HG02943 (cell line): Measurements from ENCODE around the gene RFT1.
"Not testable (repeated sequence)": the region's sequence is repeated elsewhere in the genome, so short reads cannot be mapped to it uniquely, and the experiment has no call there.

Experiments used
- ATAC-seq: cut with Tn5 transposase; IDR thresholded peaks from one replicate; pipeline ENCODE4 v1.9.1; 2021; ENCODE audit warnings: mild to moderate bottlenecking, low read depth, moderate library complexity; ENCODE audit not compliant: unreplicated experiment

Gene RFT1

DNA sequence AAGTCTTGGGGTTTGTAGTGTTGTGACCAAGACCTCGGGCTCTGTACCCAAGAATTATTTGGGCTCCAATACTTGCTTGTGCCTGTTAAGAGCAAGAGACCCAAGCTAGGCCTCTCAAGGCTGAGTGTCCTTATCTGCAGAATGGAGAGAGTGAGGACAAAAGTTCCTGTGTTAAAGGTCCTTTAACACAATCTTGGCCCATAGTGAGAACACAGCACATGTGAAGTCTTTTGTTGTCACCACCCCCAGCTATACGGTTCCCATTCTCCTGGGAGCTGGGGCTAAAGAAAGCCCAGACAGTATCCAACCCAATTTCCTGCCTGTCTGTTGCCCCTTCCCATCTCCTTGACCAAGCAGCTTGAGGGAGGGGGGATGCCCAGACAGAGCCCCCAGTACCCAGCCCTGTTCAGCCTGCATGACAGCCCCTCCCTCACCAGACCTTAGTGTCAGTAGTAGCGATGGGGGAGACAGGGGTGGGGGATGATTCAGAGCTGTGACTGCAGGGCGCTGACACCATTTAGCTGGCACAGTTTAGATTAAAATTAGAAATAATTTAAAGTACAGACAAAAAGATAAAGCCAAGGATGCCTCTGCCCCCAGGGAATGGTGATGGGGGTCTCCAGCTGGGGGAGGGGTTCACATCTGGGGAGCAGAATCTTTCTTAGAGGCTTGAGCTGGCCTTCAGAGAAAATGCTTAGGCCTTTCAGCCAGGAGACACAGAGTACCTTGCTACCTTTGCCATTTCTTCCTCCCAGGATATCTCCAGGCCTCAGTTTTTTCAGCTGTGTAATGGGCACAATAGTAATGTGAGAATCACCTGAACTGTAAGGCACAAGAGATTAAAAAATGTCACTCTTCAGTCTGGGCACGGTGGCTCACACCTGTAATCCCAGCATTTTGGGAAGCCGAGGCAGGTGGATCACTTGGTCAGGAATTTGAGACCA lies 33.5 kb upstream of the RFT1 start:
- ATAC-seq, result no peak

DNA sequence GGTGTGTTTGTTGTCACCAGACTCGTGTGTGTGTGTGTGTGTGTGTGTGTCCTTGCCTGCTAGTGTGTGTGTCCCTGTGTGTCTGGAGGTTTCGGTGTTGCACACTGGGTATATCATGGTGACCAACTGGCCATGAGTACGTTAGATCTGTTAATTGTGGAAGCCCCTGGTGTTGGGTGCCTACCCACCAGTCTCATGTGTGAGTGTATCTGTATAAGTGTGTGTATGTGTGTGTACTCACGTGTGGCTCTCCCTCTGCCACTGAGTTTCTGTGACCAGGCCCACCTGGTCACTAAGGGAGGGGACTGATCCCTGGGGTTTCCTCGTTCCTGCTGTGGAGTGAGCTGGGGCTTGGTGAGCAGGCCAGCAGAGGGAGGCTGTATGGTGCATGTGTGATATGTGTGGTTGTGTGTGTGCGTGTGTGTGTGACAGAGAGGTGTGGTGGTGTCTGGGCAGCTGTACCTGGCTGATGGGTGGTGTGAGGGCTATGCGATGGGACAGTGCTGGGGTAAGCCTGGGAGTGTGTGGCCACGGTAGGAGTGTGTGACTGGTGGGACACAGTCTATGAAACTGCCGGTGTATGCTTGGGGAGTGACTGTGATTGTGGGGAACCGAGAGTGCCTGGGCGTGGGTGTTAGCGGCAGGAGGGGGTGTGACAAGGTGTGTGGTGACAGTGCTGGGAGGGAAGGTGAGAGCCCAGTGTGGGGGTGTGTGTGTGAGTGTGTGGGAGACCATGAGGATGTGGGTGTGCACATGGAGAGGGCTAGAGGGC lies 32.6 kb upstream of the RFT1 start:
- no peak for ATAC-seq

DNA sequence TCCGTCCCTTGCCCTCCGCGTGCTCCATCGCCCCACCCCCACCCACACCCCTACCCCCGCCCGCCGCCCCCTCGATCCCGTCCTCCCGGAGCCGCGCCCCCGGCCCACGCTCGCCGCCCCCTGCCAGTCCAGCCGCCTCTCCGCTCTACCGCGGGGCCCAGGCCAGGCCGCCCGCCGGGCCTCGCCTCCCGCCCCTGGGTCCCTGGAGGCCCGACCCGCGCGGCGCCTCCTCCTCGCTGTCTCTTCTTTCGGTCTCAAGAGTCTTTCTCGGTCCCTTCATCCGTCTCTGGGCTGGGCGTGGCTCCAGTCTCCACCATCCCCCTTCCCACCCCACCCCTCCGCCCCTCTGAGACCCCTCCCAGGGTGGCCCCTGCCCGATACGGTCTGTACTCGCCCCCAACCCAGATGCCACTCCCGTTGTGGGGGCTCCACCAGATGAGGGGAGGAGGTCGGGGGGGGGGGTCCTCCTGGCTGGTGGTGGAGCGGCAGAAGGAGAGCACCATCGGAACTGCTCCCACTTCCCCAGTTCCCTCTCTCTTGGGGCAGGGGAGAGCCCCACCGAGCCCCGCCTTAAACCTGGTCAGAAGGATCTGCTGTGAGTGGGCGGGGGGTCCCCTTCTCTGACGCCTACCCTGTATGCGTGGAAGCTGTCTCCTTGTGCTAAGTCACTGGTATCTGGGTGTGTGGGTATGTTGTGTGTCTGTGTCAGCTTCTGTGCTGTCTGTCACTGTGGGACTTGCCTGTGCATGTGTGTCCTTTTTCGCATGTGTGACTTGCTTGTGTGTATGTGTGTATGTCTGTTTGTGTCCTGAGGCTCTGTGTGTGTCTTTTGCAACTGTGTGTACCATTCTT lies 31.8 kb upstream of the RFT1 start:
- no peak for ATAC-seq

DNA sequence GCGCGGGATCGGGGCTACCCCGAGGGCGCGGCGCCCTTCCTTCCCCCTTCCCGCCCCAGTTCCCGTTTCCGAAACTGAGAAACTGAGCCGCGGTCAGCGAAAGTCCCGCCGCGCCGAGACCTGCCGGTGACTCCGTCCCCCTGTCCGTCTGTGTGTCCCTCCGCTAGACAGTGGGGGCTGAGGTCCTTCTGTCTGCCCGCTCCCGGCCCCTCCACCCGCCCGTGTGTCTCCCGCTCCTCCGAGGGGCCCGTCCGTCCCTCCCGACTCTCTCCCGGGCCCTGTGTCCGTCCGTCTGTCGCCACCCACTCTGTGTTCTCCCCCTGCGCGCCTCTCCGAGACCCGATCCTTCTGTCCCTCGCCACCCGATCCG lies 31.2 kb upstream of the RFT1 start:
- peak; percentile 8 for ATAC-seq

DNA sequence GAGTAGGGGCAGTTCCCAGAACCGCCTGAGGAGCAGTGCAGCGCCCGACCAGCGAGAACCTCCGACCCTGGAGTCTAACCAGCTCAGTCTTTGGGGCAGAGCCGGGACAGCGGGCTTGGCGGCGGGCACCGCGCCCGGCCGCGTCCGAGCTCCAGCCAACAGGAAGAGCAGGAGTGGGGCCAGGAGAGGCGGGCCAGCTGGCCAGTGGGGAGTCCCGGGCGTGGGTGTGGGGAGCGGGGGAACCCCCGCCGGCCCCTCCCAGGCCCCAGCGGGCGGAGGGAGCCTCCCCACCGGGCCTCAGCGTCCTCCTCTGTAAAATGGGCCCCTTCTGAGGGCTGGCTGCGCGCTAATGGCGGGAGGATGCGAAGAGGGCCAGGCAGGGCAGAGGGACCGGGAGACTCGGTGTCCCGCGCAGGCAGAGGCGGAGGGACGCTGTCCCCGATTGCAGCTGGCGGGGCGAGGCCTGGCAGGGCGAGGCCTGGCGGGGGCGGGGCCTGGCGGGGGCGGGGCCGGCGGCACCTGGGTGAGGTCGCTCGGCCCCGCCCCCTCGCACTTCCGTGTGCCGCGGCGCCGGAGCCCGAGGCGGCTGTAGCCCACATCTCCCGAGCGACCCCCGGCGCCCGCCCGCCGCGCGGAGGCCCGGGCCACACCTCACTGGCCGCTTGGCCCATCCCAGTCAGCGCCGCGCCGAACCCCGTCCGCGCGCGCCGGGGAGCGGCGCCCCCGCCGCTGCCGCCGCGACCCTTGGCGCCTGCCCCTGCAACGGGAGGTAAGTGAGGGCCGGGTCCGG lies 30.6 kb upstream of the RFT1 start, which contains the start of gene PRKCD:
PRKCD (plus strand) TSS at position 550 of the 790 bp plus-strand sequence. CDS start 17,214 bp downstream, outside the sequence.
- ATAC-seq, result peak; percentile 51

DNA sequence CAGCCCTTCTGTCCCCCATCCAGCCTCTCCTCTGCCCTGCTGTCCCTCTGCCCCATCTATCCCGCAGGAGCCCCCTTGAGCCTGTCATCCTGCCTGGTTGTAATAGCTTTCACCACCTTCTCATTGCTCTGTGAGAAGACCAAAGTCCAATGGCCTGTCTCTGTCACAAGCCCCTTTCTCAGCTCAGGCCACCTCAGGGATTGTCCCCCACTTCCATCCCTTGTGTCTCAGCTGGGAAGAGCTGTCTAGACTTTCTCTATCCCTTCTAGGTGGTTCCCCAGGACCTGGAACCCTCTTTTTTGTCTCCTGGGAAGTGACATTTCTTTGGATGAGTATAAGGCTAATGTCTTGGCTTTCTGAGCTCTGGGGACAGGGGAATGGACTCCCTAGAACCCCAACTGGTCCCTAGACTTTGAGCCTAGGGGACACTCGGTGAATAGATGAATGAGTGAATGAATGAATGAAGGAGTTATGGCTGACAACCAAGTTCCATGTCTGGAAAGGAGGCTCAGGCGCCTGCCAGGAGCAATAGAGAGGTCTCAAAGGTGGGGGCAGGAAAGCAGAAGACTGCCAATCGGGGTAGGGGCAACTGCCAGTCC lies 29.9 kb upstream of the RFT1 start:
- ATAC-seq, result no peak

DNA sequence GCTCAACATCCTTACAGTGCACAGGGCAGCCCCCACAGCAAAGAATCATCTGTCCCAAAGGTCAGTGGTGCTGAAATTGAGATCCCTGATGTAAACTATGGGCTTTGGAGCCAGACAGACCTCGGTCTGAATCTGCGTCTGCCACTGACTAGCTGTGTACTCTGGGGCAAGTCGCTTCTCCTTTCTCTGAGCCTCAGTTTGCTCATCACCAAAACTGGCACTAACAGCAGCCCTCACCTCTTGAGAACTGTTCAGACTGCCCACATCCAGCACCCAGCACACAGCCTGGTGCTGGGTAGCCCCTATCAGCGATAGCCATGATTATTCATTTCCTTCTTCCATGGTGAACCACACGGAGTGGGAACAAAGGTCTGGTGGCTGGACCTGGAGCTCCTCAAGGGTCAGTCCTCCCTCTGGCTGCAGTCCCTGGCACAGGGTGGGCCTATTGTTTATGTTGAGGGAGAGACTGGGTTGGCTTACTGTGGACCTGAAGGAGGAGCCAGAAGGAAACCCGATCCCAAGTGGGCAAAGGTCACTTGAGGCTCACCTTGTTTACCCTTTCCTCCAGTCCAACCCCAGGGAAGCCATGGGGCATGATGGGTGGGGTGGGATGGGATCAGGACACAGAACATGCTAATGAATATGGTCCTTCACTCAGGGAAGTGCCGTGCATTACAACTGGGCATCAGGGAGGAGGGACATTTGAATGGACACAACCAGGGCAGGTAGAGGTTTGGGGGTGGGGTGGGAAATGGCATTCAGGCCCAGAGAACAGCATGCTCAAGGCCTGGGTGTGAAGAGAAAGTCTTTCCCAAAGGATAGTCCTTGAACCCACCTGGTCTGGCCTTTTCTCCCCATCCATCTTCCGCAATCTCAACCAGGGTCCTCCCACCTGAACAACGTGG lies 29.2 kb upstream of the RFT1 start:
- ATAC-seq, result no peak

DNA sequence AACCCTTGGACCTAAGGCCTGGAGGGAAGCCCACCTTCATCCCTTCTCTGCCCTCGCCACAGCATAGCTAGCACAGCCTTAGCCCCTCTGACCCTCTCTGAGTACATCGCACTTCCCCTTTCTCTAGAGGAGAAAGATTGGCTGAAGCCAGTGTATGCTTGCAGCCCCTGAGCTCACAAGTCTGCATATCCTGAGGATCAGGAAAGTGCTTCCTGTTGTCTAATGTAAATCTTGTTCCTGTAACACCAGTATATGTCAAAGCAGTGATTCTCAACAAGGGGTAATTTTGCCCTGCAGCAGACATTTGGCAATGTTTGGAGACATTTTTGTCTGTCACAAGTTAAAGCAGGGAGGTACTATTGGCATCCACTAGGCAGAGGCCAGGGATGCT lies 28.5 kb upstream of the RFT1 start:
- no peak for ATAC-seq

DNA sequence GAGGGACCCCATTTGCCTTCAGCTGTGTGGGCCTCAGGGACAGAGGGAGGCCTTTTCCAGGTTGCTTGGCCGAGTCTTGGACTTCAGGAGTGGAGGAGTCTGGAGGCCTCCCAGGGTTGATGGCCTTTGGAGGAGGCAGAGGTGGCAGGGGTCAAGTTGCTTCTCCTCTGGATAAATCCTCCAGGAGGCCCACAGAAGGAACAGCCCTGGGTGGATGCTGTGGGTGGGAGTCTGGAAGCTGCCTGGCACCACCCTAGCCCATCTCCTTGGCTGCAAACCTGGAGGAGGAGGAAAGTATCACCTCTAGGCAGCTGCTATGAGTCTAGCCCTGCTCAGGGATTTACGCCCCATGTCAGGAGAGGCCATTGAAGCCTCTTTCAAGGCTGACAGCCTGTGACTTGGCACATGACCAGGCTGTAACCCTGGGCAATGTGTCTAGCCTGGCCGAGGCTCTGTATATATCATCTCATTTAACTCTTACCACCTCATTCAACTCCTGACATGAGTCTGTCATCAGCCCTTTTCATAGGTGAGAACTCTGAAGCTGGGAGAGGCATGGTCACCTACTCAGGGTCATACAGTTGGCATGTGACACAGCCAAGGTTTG lies 27.8 kb upstream of the RFT1 start:
- no peak for ATAC-seq

DNA sequence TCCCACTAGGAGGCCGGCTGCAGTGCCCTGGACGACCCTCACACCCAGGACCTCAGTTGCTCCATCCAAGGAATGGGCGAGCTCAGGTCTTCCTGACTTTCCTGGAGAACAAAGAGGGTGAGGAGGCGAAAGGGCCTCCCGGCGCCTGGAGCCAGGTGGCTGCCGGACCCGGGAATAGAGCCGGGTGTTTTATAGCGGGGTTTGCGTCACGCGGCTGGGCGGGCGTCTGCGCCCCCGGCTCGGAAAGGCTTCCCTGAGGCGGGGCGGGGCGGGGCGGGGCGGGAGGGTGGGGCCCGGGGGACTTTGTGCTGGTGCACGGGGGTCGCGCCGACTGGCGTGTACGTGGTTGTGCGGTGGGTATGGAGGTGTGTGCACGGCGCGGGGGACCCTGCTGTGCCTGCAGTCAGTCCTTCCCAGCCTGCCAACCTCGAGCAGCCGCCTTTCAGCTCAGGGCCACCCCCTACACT lies 26.2 kb upstream of the RFT1 start:
- ATAC-seq, result no peak

DNA sequence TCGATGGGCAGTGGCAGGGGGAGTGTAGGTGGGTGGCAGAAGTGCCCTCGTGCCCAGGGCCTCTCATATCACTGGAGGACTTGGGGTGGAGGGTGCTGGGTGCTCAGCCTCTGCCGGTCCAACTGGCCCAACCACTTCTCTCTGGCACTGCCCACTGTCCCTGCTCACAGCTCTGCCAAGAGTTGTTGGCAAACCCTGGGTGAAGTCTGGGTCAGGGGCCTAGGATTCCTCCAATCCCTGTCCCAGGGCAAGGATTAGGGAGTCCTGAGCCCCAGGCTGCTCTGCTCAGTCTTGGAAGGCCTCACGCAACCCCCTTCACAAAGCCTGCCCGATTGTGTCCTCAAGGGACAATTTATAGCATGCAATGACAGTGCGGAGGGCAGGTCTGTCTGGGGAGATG lies 25.5 kb upstream of the RFT1 start:
- ATAC-seq, result no peak

DNA sequence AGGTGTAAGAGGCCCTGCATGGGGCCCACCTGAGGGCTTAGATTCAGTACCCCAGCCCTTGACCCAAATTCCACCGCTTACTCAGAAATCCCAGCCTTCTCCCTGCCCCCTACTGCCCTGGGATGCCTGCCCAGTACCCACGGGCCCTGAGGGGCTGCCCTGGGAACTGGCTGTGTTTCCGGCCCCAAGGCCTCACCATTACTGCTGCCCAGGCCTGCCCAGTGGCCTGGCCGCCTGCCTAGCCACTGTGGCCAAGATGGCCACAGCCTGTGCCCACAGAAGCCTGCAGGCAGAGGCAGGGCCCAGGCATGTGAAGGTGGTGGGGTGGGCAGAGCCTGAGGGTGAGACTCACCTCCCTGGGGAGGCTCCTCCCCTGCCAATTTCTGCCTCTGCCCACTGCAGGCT lies 24.6 kb upstream of the RFT1 start:
- no peak for ATAC-seq

DNA sequence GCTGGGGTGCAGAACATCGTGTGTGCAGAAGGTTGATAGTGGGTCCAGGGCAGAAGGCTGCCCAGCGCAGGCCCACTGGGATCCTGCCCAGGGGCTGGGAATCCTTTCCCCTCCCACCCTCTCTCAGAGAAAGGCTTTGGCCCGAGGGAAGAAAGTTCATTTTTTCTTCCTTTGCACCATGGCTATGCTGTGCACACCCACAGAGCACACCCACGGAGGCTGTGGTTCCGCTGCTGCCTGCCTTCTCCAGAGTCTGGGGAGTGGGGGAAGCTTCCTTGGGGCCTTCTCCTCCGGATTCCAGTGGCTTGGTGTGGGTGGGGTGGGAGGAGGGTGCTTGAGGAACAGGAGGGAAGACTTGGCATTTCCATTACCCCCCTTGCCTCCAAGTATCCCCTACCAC lies 23.7 kb upstream of the RFT1 start:
- ATAC-seq, result no peak

DNA sequence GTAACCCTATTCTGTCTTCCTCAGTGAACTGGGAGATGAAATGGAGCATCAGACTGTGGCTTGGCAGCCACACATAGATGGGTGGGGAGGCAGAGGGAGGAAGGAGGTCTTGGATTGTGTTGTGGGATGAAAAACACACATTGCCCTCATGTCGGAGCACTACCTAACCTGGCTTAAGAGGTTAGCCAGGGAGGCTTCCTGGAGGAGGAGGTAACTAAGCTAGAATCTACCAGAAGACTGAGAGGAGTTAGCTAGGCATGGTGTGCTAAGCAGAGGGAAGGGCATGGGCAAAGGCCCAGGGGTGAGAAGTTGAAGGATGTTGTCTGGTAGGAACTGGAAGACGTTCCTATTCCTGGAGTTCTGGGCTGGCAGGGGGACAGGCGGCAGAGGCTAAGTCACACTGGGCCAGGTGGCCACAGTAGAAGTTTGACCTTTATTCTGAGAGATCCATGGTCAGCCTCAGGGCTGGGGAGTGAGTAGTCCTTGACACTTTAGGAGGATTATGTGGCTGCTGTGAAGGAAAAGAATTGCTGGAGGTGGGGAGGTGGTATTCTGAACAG lies 23.1 kb upstream of the RFT1 start:
- no peak for ATAC-seq

DNA sequence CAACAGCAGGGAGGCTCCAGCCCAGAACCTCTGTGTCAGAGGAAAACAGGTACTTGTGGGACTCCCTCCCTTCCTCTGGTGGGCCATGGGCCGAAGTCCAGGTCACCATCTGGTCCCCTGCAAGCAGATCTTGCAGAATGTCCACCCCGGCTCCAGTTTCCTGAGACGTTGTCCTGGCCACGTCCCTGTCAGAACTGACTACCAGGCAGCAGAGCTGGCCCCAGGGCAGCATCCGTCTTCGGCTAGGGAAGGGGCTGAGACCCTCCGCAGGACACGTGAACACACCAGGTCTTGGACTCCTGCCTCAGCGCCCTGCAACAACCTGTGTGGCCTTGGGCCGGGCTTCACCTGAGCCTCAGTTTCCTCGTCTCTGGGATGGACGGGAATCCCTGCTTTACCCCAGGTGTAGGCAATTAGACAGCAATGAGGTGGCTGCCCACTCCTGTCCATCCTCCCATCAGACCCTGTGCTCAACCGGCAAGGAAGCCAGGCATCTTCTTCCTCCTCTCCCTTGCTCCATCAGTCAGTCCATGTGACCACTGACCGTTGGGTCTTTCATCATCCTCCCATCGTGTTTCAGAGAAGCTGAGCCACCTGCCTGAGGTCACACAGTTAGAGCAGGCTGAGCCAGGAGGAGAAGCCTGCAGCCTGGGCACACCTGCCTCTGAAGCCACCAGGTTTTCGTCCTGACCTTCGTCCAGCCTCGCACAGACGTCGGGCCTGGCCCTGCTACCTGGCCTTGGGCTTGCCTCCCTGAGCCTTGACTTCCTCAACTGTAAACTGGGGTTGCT lies 21.8 kb upstream of the RFT1 start:
- no peak for ATAC-seq

DNA sequence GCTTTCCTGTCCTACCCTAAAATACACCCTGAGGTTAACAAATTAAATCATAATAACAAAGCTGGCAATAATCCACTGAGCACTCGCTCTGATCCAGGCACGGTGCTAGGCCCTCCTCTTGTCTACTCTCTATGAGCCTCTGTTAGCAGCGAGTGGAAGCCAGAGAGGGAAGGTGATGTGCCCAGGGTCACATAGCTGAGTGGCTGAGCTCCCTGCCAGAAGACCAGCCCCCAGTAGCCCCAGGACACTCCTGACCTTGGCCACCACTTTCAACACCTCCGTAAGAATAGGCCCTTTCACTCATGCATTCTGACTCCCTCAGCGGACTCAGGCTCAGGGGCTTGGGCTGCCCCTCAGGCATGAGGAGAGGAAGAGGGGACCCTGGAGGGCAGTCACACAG lies 21.2 kb upstream of the RFT1 start:
- ATAC-seq, result no peak

DNA sequence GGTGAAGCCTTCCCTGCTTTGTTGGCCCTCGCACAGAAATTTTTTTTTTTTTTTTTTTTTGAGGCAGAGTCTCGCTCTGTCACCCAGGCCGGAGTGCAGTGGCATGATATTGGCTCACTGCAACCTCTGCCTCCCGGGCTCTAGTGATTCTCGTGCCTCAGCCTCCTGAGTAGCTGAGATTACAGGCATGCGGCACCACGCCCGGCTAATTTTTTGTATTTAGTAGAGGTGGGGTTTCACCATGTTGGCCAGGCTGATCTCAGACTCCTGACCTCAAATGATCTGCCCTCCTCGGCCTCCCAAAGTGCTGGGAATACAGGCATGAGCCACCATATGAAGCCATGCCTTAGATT lies 20.8 kb upstream of the RFT1 start:
- ATAC-seq, result not testable (repeated sequence)
